Small intestine (tissue), 7 donors: ENCODE measurements around the gene PDZK1IP1. TPM values are rescaled to one million over a fixed set of nuclear protein-coding genes. Genes with fewer than 3 reads are reported as not detected.

Experiments
- DNase-seq, 2 donors: peaks; one replicate each; pipeline versions ENCODE4 v3.0.0 to v3.0.0-alpha.2; 2013
- FAIRE-seq: peaks from 2 replicates; lab custom pipeline; 2012; peaks lifted over from hg19 to GRCh38; lab: Jason Lieb, UNC
- H3K27ac ChIP-seq, 3 donors: one replicate each; pipeline ENCODE4 v1.5.1; 2013; ENCODE audit warnings: low read length in 2 of 3, mild to moderate bottlenecking in 2 of 3, control low read depth in 1 of 3, inconsistent platforms in 1 of 3, low read depth in 1 of 3, moderate library complexity in 1 of 3
- H3K27me3 ChIP-seq, 3 donors: one replicate each; pipeline ENCODE4 v1.6.1; 2013; ENCODE audit warnings: low read length in 3 of 3, inconsistent platforms in 1 of 3; ENCODE audit not compliant: control insufficient read depth in 3 of 3, insufficient read depth in 3 of 3
- H3K36me3 ChIP-seq, 3 donors: one replicate each; pipeline ENCODE4 v1.6.1; 2013; ENCODE audit warnings: low read length in 3 of 3, inconsistent platforms in 1 of 3, low read depth in 1 of 3, mild to moderate bottlenecking in 1 of 3, moderate library complexity in 1 of 3; ENCODE audit not compliant: control insufficient read depth in 3 of 3, insufficient read depth in 2 of 3
- H3K4me1 ChIP-seq, 3 donors: one replicate each; pipeline ENCODE4 v1.6.1; 2013; ENCODE audit warnings: low read length in 2 of 3, inconsistent platforms in 1 of 3, low read depth in 1 of 3, mild to moderate bottlenecking in 1 of 3, moderate library complexity in 1 of 3; ENCODE audit not compliant: control insufficient read depth in 3 of 3, insufficient read depth in 2 of 3
- H3K4me3 ChIP-seq, 3 donors: one replicate each; pipeline ENCODE4 v1.5.1; 2013; ENCODE audit warnings: low read length in 3 of 3, control low read depth in 1 of 3, inconsistent platforms in 1 of 3, low read depth in 1 of 3, mild to moderate bottlenecking in 1 of 3, moderate library complexity in 1 of 3
- H3K9me3 ChIP-seq, 2 donors: one replicate each; pipeline ENCODE4 v1.6.1; 2013; ENCODE audit warnings: low read depth in 1 of 2, low read length in 1 of 2; ENCODE audit not compliant: control insufficient read depth in 2 of 2, insufficient read depth in 1 of 2
- WGBS, 3 donors: extraction: QIAGEN DNeasy Blood & Tissue Kit; methylation state at CpG; one replicate each; pipeline ENCODE4 v1.1.7; 2013; 5-methylcytosine and 5-hydroxymethylcytosine counted together
- polyA plus RNA-seq, 4 donors: library from polyadenylated mRNA; stranded (reverse) in 3 of 4; unstranded in 1 of 4; fragments of 200-250 nt in 3 of 4; fragments of 120-200 nt in 1 of 4; gene quantifications; one replicate each; pipeline versions ENCODE4 v1.2.1 to v1.2.3, GENCODE V29; 2013
- donor health status: healthy with polysubstance abuse.
- donor health status: control.
- donor health status: control.
- donor health status: Bipolar disorder and iron deficiency.
- donor health status: healthy.

The PDZK1IP1 gene
- polyA plus RNA-seq, 4 donors, result 5.1 to 134 (median 14.0) TPM

DNA sequence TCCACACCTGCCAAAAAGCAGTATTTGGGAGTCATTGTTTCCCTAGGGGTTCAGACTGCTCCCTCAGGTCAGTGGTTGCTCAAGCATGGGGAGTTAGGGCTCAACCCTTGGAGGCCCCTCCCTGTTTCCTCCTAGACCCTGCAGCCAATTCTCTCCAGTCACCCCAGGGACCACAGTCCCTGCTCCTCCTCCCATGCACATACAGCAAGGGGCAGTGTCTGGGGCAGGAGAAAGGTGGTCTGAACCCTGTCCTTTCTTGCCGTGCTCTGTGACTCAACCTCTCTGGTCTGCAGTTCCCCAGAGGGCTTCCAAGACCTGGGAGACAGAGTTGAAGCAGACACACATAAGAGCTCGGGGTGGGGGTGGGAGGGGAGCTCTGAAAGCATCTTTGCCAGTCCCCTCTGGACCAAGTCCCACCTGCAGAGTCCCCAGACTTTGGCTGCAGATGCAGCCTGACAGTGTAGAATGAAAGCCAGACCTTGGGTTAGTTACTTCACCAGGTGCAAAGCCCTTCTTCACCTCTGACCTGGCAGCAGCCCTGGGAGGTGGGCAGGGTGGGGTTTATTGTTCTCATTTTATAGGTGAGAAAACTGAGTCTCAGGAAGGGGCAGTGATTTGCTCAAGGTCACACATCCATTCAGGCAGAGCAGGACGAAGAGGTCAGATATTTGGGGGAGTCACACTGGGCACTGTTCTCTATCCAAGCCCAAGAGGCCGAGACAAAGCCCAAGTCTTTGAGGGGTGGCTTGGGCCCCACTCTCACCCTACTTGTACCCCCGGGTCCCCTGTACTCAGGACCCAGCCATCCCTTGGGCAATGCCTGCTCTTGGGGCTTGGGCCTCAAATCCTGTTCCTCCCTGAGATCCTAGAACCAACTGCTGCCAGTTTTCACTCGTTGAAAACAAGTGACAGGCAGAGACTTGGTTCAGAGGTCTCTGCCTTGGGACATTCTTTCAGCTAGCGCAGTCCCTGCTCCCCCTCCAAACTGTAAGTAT, 748 bp downstream of the PDZK1IP1 start:
- peak overlapping the region in 2 of 3 donors; percentile 84 to 90 for H3K27ac ChIP-seq
- peaks cover 0 to under 1% (median 0%) of the 10 kb centered on the region in 3 donors for H3K27me3 ChIP-seq
- H3K4me1 ChIP-seq, result peaks cover 4 to 65% (median 5%) of the 10 kb centered on the region in 3 donors
- H3K4me3 ChIP-seq, result no peak overlapping the region
- H3K36me3 ChIP-seq, result peaks cover 0 to 2% (median 0%) of the 10 kb centered on the region in 3 donors
- 30 to 58% (median 41%) methylated on average over 7 of the region's 7 CpGs for WGBS, 3 donors
- no peak for FAIRE-seq
- DNase-seq, result no peak
- H3K9me3 ChIP-seq, result peaks cover 0 to 3% of the 10 kb centered on the region in 2 donors

DNA sequence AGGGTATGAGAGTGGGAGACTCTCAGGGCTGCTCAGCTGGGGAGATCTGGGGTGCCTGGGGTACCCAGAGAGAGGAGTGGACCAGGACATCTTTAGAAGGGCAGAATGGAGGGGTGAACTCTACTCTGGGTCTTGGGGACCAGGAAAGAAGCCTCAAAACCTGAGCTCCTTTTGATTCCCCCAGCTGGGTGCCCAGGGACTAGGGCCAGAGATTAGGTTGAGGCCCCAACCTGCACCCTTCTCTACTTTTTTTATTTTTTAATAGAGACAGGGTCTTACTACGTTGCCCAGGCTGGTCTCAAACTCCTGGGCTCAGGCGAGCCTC, 1.9 kb downstream of the PDZK1IP1 start:
- Histone ChIP-seq H3K27ac (peak overlapping the region in 1 of 3 donors; percentile 54), H3K4me3 (no peak overlapping the region), H3K27me3 (peaks cover 0 to 2% (median 0%) of the 10 kb centered on the region in 3 donors), H3K9me3 (peaks cover 0 to 3% of the 10 kb centered on the region in 2 donors), H3K4me1 (peaks cover 4 to 62% (median 5%) of the 10 kb centered on the region in 3 donors), H3K36me3 (peaks cover 0 to 6% (median 0%) of the 10 kb centered on the region in 3 donors)
- no peak for FAIRE-seq
- DNase-seq, result no peak
- WGBS, 3 donors, result 65 to 73% (median 68%) methylated on average over 2 of the region's 2 CpGs

- H3K4me1 ChIP-seq, result peaks cover 4 to 57% (median 5%) of the 10 kb centered on the region in 3 donors
- no peak for FAIRE-seq
- H3K27me3 ChIP-seq, result peaks cover 0 to 2% (median 0%) of the 10 kb centered on the region in 3 donors
- H3K36me3 ChIP-seq, result peaks cover 0 to 6% (median 0%) of the 10 kb centered on the region in 3 donors
- DNase-seq, result peak in 1 of 2 donors; percentile 79
- peak overlapping the region in 1 of 3 donors; percentile 54 for H3K27ac ChIP-seq
- peaks cover 0 to 3% of the 10 kb centered on the region in 2 donors for H3K9me3 ChIP-seq
- 62 to 75% (median 65%) methylated on average over 12 of the region's 12 CpGs for WGBS, 3 donors
- H3K4me3 ChIP-seq, result no peak overlapping the region
Measured at GRCh38 chr1:47187231-47187925, 2.5 kb downstream of the PDZK1IP1 start.

DNA sequence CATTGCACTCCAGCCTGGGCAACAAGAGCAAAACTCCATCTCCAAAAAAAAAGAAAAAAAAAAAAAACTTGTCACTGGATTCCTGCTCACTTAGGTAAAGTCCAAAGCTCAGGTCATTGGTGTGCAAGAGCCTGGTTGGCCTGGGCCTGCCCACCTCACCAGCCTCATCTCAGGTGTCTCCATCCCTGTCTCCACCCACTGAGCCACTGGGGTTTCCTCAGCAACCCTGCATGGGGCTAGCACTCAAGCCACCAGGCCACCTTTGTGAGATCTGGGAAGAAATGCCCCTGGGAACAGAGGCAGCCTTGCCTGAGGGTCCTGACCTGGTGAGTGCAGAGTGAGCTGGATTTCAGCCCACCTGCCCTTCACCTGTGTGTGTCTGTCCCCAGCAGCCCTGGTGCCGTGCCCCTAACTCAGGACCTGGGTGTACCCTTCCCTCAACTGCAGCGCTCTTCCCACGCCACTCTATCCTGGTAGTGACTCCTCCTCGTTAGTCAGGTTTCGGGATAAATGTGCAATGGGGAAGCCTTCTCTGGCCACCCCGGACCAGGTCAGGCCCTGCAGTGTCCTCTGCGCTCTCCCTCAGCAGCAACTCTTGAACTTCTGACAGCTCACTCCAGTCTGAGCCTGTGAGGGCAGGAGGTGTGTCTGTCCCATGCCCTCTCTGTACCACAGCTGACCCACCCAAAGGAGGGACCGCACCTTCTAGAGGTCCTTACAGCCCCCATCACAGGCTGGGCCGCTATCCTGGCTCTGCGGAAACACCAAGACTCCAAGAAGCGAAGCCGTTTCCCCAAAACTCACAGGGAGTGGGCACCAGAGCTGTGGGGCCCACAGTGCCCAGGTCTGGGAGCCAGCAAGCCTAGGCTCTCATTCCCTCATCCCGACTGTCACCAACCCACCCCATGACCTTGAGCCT, 3.3 kb downstream of the PDZK1IP1 start:
- Histone ChIP-seq H3K4me1 (peaks cover 3 to 55% (median 4%) of the 10 kb centered on the region in 3 donors), H3K9me3 (peaks cover 0 to 3% of the 10 kb centered on the region in 2 donors), H3K4me3 (no peak overlapping the region), H3K36me3 (peaks cover 0 to 6% (median 0%) of the 10 kb centered on the region in 3 donors), H3K27me3 (peaks cover 0 to 2% (median 0%) of the 10 kb centered on the region in 3 donors), H3K27ac (peak overlapping the region in 1 of 3 donors; percentile 54)
- FAIRE-seq (no peak), DNase-seq (peak in 1 of 2 donors; percentile 48)
- WGBS, 3 donors, result 93 to 94% (median 94%) methylated on average over 13 of the region's 13 CpGs

DNA sequence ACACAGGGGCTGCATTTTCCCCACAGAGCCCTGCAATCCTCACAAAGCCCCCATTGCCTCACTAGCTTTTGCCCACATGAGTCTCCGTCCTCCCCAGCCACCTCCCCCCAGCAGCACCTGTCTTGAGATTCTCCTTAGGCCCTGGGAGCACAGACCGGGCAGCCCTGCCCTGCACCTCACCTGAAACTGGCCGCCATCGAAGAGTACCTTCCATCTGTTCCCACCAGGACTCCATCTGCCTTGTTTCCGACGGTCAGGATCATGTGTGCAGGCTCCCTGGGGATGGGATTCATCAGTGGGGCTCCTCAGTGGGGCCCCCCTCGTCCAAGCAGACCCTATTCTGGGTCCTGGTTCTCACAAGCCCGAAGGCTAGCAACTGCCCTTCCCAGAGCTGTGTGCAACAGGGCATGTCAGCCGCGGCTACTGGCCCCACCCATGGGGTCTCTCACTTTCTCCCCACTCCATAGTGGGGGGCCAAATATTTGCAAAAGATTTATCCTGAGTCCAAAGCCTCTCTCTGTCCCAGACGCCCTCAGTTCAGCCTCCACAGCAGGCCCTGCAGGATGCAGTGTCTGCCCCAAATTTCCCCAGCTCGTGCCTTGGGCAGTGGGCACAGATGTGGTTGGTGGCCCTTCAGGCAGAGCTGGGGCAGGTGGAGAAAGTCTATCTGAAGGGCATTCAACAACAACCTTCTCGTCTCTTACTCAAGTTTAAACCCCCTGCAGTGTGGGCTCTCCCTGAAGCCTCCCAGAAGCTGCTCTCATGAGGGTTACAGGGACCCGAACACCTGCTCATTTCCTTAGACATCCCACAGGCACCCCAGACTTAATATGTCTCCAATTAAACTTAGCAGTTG, 4.8 kb downstream of the PDZK1IP1 start:
- 84 to 90% (median 88%) methylated on average over 14 of the region's 14 CpGs for WGBS, 3 donors
- Histone ChIP-seq H3K4me3 (no peak overlapping the region), H3K4me1 (peaks cover 0 to 55% (median 2%) of the 10 kb centered on the region in 3 donors), H3K27me3 (peaks cover 0 to 6% (median 0%) of the 10 kb centered on the region in 3 donors), H3K27ac (no peak overlapping the region), H3K9me3 (peaks cover 0 to 3% of the 10 kb centered on the region in 2 donors), H3K36me3 (peaks cover 0 to 6% (median 0%) of the 10 kb centered on the region in 3 donors)
- DNase-seq (no peak), FAIRE-seq (no peak)

GRCh38 chr1:47184090-47184821, 5.6 kb downstream of the PDZK1IP1 start:
- FAIRE-seq (no peak), DNase-seq (no peak)

More at GRCh38 chr1:47184090-47184821, 5.6 kb downstream of the PDZK1IP1 start:
- Histone ChIP-seq H3K27ac (no peak overlapping the region), H3K4me3 (no peak overlapping the region), H3K36me3 (peaks cover 0 to 6% (median 0%) of the 10 kb centered on the region in 3 donors), H3K4me1 (peaks cover 0 to 56% (median 2%) of the 10 kb centered on the region in 3 donors), H3K27me3 (peaks cover 0 to 6% (median 0%) of the 10 kb centered on the region in 3 donors), H3K9me3 (peaks cover 0 to 3% of the 10 kb centered on the region in 2 donors)
- 73 to 87% (median 81%) methylated on average over 5 of the region's 5 CpGs for WGBS, 3 donors
